GM12865 (cell line): ENCODE data around the gene WAS.

ENCODE experiments used
- DNase-seq: peaks from one replicate; pipeline ENCODE4 v3.0.0; 2010; ENCODE audit warnings: low read depth
- H3K4me3 ChIP-seq: 2 replicates; pipeline ENCODE4 v1.5.1; 2011; ENCODE audit warnings: mild to moderate bottlenecking, low read depth, low read length, control low read depth
- CTCF ChIP-seq: IDR thresholded peaks from 2 replicates; pipeline ENCODE4 v1.5.1; 2011; ENCODE audit warnings: low read length, control low read depth, low read depth, inconsistent platforms; ENCODE audit not compliant: insufficient read depth; ENCODE audit errors: missing control alignments

WAS gene

GRCh38 chrX:48726596-48726995, 43.0 kb downstream of the WAS start:
- TF ChIP-seq CTCF, result no peak
- no peak for DNase-seq
- H3K4me3 ChIP-seq, result no peak overlapping the region

- H3K4me3 ChIP-seq, result no peak overlapping the region
- no peak for DNase-seq
- TF ChIP-seq CTCF, result no peak
These were observed 45.1 kb downstream of the WAS start for GRCh38 chrX:48728653-48729052.

- peak overlapping the region; percentile 52 for H3K4me3 ChIP-seq
- DNase-seq, result peak; percentile 2
These were observed 52.7 kb downstream of the WAS start for GRCh38 chrX:48736303-48736702.

GRCh38 chrX:48736878-48737212, 53.2 kb downstream of the WAS start:
- peak overlapping the region; percentile 52 for H3K4me3 ChIP-seq

More at GRCh38 chrX:48736303-48736702, 52.7 kb downstream of the WAS start:
- TF ChIP-seq CTCF, result no peak

GRCh38 chrX:48737213-48737938, 53.8 kb downstream of the WAS start:
- peak overlapping the region; percentile 80 for H3K4me3 ChIP-seq
- no peak for TF ChIP-seq CTCF
- DNase-seq, result peak; percentile 98

More at GRCh38 chrX:48736878-48737212, 53.2 kb downstream of the WAS start:
- DNase-seq, result no peak
- no peak for TF ChIP-seq CTCF

GRCh38 chrX:48737940-48738339, 54.3 kb downstream of the WAS start:
- DNase-seq, result no peak

More at GRCh38 chrX:48737940-48738339, 54.3 kb downstream of the WAS start:
- peak overlapping the region; percentile 80 for H3K4me3 ChIP-seq
- no peak for TF ChIP-seq CTCF
